Glutamatergic neuron (in vitro differentiated cells): Measurements from ENCODE around the gene ESR1. TPM values are rescaled to one million over a fixed set of nuclear protein-coding genes. Genes with fewer than 3 reads are reported as not detected.
"Not testable (repeated sequence)": the region's sequence is repeated elsewhere in the genome, so short reads cannot be mapped to it uniquely, and the experiment has no call there.

Source experiments
- DNase-seq: peaks from one replicate; pipeline ENCODE4 v3.0.0; 2022
- H3K27ac Mint-ChIP-seq: one replicate; pipeline ENCODE4 v1.8.0; 2020; ENCODE audit warnings: mild to moderate bottlenecking, mixed read lengths, inconsistent platforms; ENCODE audit not compliant: unreplicated experiment
- H3K27me3 Mint-ChIP-seq: one replicate; pipeline ENCODE4 v1.8.0; 2020; ENCODE audit warnings: mild to moderate bottlenecking, moderate library complexity, mixed read lengths, inconsistent platforms; ENCODE audit not compliant: unreplicated experiment
- H3K36me3 Mint-ChIP-seq: one replicate; pipeline ENCODE4 v1.8.0; 2020; ENCODE audit warnings: mild to moderate bottlenecking, mixed read lengths, inconsistent platforms; ENCODE audit not compliant: unreplicated experiment
- H3K4me1 Mint-ChIP-seq: one replicate; pipeline ENCODE4 v1.8.0; 2020; ENCODE audit warnings: mild to moderate bottlenecking, low read depth, mixed read lengths, inconsistent platforms; ENCODE audit not compliant: unreplicated experiment
- H3K4me3 Mint-ChIP-seq: one replicate; pipeline ENCODE4 v1.8.0; 2020; ENCODE audit warnings: mild to moderate bottlenecking, mixed read lengths, inconsistent platforms; ENCODE audit not compliant: unreplicated experiment
- H3K9me3 Mint-ChIP-seq: one replicate; pipeline ENCODE4 v1.8.0; 2020; ENCODE audit warnings: mild to moderate bottlenecking, moderate library complexity, mixed read lengths, inconsistent platforms; ENCODE audit not compliant: unreplicated experiment
- total RNA-seq: library from RNA; stranded (reverse); fragmentation: NEBNext Ultra II Directional; extraction: Animal tissue kit (Norgen Biotek cat#: 25700); gene quantifications from one replicate; pipeline ENCODE4 v1.2.1, GENCODE V29; 2021; ENCODE audit not compliant: unreplicated experiment
- TF ChIP-seq, protein P1 (sequence below): fragments of 200-600 bp; sonication (generic); IDR thresholded peaks from one replicate; pipeline ENCODE4 v1.5.0; 2021; ENCODE audit not compliant: partially characterized antibody, unreplicated experiment

Gene ESR1
- total RNA-seq, 1 donor from 2014 or later = not detected

GRCh38 chr6:152071843-152072242 lies 264.4 kb downstream of the ESR1 start:
- TF ChIP-seq, protein P1, sequence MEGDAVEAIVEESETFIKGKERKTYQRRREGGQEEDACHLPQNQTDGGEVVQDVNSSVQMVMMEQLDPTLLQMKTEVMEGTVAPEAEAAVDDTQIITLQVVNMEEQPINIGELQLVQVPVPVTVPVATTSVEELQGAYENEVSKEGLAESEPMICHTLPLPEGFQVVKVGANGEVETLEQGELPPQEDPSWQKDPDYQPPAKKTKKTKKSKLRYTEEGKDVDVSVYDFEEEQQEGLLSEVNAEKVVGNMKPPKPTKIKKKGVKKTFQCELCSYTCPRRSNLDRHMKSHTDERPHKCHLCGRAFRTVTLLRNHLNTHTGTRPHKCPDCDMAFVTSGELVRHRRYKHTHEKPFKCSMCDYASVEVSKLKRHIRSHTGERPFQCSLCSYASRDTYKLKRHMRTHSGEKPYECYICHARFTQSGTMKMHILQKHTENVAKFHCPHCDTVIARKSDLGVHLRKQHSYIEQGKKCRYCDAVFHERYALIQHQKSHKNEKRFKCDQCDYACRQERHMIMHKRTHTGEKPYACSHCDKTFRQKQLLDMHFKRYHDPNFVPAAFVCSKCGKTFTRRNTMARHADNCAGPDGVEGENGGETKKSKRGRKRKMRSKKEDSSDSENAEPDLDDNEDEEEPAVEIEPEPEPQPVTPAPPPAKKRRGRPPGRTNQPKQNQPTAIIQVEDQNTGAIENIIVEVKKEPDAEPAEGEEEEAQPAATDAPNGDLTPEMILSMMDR = no peak
- Mint-ChIP-seq H3K27me3 (no peaks in the 10 kb centered on the region), H3K4me3 (no peak overlapping the region), H3K4me1 (no peaks in the 10 kb centered on the region), H3K27ac (no peak overlapping the region), H3K9me3 (no peaks in the 10 kb centered on the region), H3K36me3 (no peaks in the 10 kb centered on the region)
- no peak for DNase-seq

GRCh38 chr6:152076242-152076641 lies 268.8 kb downstream of the ESR1 start:
- not testable (repeated sequence) for H3K9me3 Mint-ChIP-seq, H3K36me3 Mint-ChIP-seq, H3K27ac Mint-ChIP-seq, H3K4me1 Mint-ChIP-seq, DNase-seq, H3K4me3 Mint-ChIP-seq, H3K27me3 Mint-ChIP-seq

DNA sequence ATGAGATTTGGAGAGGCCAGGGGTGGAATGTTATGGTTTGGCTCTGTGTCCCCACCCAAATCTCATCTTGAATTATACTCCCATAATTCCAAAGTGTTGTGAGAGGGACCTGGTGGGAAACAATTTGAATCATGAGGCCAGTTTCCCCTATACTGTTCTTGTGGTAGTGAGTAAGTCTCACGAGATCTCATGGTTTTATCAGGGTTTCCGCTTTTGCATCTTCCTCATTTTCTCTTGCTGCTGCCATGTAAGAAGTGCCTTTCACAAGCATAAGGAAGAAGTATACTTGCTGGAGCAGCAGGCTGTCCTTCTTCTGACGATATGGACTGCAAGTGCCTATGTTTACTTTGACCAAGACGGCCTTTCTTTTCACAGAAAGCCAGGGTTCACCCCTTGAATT lies 270.5 kb downstream of the ESR1 start:
- TF ChIP-seq, protein P1 = no peak
- Mint-ChIP-seq H3K27ac (no peak overlapping the region), H3K36me3 (no peaks in the 10 kb centered on the region), H3K4me3 (no peak overlapping the region), H3K9me3 (no peaks in the 10 kb centered on the region), H3K27me3 (peaks cover 4% of the 10 kb centered on the region), H3K4me1 (no peaks in the 10 kb centered on the region)
- no peak for DNase-seq

DNA sequence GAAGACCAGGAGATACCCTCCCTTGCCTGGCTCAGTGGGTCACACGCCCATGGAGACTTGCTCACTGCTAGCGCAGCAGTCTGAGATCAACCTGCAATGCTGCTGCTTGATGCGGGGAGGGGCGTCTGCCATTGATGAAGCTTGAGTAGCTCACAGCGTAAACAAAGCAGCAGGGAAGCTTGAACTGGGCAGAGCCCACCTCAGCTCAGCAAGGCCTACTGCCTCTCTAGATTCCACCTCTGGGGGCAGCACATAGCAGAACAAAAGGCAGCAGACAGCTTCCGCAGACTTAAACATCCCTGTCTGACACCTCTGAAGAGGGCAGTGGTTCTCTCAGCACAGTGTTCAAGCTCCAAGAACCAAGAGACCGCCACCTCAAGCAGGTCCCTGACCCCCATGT lies 271.3 kb downstream of the ESR1 start:
- Mint-ChIP-seq H3K27me3 (peaks cover 4% of the 10 kb centered on the region), H3K36me3 (no peaks in the 10 kb centered on the region), H3K27ac (no peak overlapping the region), H3K4me1 (no peaks in the 10 kb centered on the region), H3K4me3 (no peak overlapping the region), H3K9me3 (no peaks in the 10 kb centered on the region)
- TF ChIP-seq, protein P1 = no peak
- DNase-seq = no peak

- H3K36me3 Mint-ChIP-seq = no peaks in the 10 kb centered on the region
- H3K4me1 Mint-ChIP-seq = no peaks in the 10 kb centered on the region
- peaks cover 2% of the 10 kb centered on the region for H3K9me3 Mint-ChIP-seq
- no peak overlapping the region for H3K4me3 Mint-ChIP-seq
- peaks cover 6% of the 10 kb centered on the region for H3K27me3 Mint-ChIP-seq
- TF ChIP-seq, protein P1 = no peak
- no peak overlapping the region for H3K27ac Mint-ChIP-seq
- no peak for DNase-seq
Observed at GRCh38 chr6:152085451-152085921, 278.0 kb downstream of the ESR1 start.
